ENCODE measurements around the gene TDRD6.

DNA sequence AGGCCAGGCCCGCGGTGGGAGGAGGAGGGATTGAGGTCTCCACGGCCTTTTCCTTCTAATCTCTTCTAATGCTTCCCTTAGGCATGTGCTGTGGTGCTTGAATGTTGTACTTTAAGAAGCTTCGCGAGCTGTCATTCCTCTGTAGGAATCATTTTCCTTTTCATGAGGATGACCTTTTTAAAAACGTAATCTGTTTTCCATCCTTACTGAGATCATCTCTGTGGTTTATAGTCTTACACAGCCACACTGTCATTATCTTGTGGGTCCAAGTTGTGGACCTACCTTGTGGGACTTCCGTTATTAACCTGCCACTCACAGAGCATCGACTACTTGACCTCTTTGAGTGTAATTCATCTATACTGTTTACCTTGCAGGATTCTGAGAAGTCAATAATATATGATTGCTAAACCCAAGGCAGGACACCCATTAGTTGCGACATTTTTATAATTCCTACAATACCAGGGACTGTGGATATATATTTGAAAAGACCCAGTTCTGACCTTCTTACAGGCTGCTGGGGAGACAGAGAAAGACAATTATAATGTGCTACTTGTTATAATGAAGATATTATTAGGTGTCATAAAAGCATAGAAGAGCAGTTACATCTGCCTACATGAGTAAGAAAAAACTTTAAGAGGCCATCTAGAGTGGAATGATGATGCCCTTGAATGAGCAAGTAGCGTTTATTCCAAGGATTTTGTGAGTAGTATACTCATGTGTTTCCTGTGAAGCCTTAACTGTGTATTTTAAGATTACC lies 34.1 kb upstream of the TDRD6 start:
- TF ChIP-seq, protein P1, sequence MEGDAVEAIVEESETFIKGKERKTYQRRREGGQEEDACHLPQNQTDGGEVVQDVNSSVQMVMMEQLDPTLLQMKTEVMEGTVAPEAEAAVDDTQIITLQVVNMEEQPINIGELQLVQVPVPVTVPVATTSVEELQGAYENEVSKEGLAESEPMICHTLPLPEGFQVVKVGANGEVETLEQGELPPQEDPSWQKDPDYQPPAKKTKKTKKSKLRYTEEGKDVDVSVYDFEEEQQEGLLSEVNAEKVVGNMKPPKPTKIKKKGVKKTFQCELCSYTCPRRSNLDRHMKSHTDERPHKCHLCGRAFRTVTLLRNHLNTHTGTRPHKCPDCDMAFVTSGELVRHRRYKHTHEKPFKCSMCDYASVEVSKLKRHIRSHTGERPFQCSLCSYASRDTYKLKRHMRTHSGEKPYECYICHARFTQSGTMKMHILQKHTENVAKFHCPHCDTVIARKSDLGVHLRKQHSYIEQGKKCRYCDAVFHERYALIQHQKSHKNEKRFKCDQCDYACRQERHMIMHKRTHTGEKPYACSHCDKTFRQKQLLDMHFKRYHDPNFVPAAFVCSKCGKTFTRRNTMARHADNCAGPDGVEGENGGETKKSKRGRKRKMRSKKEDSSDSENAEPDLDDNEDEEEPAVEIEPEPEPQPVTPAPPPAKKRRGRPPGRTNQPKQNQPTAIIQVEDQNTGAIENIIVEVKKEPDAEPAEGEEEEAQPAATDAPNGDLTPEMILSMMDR (IDR thresholded peaks at IDR 0.05; ENCODE audit: low read depth, low read length) = no peak
- no peak for TF ChIP-seq EZH2phosphoT487 (IDR thresholded peaks at IDR 0.05; ENCODE audit: low read depth)
